SK-N-SH (cell line): Measurements from ENCODE around the gene CELF5. TPM values are rescaled to one million over a fixed set of nuclear protein-coding genes. Genes with fewer than 3 reads are reported as not detected.

Experiments
- CTCF ChIA-PET: fragments of 300-600, 350-600 bp; formaldehyde crosslinking; extraction: SDS; loops from one replicate; lab custom pipeline; 2021; lab: Yijun Ruan, JAX
- POLR2A ChIA-PET: fragments of 350-600 bp; sonication (Branson Sonifier 250); formaldehyde crosslinking; extraction: SDS; loops from one replicate; lab custom pipeline; 2020; ENCODE audit warnings: antibody characterized with exemption, inconsistent platforms; lab: Yijun Ruan, JAX
- DNase-seq: peaks from one replicate; pipeline ENCODE4 v3.0.0; 2012
- H2AFZ ChIP-seq: fragments of 200-600 bp; sonication (generic); 2 replicates; pipeline ENCODE4 v1.8.1; 2016; ENCODE audit warnings: antibody characterized with exemption, mild to moderate bottlenecking, low read depth
- H3F3A ChIP-seq: fragments of 200-600 bp; sonication (generic); replicated peaks from 2 replicates; pipeline ENCODE3; 2016; ENCODE audit warnings: antibody characterized with exemption, mild to moderate bottlenecking; ENCODE audit not compliant: insufficient read depth
- H3K27ac ChIP-seq, 2 experiments: fragments of 200-500 bp in 1 of 2; fragments of 200-600 bp in 1 of 2; sonication (Bioruptor generic) in 1 of 2; sonication (generic), shearing (Covaris generic) in 1 of 2; 2 replicates each; pipeline versions ENCODE4 v1.5.1 to v1.6.1; 2014 to 2016; ENCODE audit warnings: low read depth in 2 of 2, inconsistent platforms in 1 of 2, low read length in 1 of 2, mild to moderate bottlenecking in 1 of 2, mixed read lengths in 1 of 2
- H3K27me3 ChIP-seq: fragments of 200-600 bp; sonication (generic), shearing (Covaris generic); 2 replicates; pipeline ENCODE4 v1.6.1; 2016; ENCODE audit warnings: mixed run types; ENCODE audit not compliant: insufficient read depth
- H3K36me3 ChIP-seq, 2 experiments: fragments of 200-500 bp in 1 of 2; fragments of 200-600 bp in 1 of 2; sonication (Bioruptor generic) in 1 of 2; sonication (generic) in 1 of 2; replicated peaks in 1 of 2; 2 replicates each; pipeline versions ENCODE3 to v1.5.1; 2014 to 2016; ENCODE audit warnings: low read length in 1 of 2, mild to moderate bottlenecking in 1 of 2; ENCODE audit not compliant: insufficient read depth in 2 of 2, control insufficient read depth in 1 of 2
- H3K4me1 ChIP-seq, 2 experiments: fragments of 200-500 bp in 1 of 2; fragments of 200-600 bp in 1 of 2; sonication (Bioruptor generic) in 1 of 2; sonication (generic), shearing (Covaris generic) in 1 of 2; 2 replicates each; pipeline versions ENCODE4 v1.5.1 to v1.6.1; 2014 to 2016; ENCODE audit warnings: low read depth in 1 of 2, low read length in 1 of 2, mixed run types in 1 of 2; ENCODE audit not compliant: insufficient read depth in 2 of 2, control insufficient read depth in 1 of 2
- H3K4me2 ChIP-seq: fragments of 200-600 bp; sonication (generic), shearing (Covaris generic); 2 replicates; pipeline ENCODE4 v1.6.1; 2017; ENCODE audit warnings: mixed run types
- H3K4me3 ChIP-seq, 2 experiments: fragments of 200-500 bp in 1 of 2; fragments of 200-600 bp in 1 of 2; sonication (Bioruptor generic) in 1 of 2; sonication (generic), shearing (Covaris generic) in 1 of 2; 2 replicates each; pipeline versions ENCODE4 v1.5.1 to v1.8.1; 2014 to 2016; ENCODE audit warnings: low read depth in 2 of 2, inconsistent platforms in 1 of 2, low read length in 1 of 2, mild to moderate bottlenecking in 1 of 2, mixed read lengths in 1 of 2, moderate library complexity in 1 of 2
- H3K79me2 ChIP-seq: fragments of 200-600 bp; sonication (generic); 2 replicates; pipeline ENCODE4 v1.8.1; 2017; ENCODE audit warnings: mild to moderate bottlenecking; ENCODE audit not compliant: insufficient read depth
- H3K9ac ChIP-seq: fragments of 200-600 bp; sonication (generic); 2 replicates; pipeline ENCODE4 v1.6.1; 2017; ENCODE audit warnings: mixed run types
- H3K9me2 ChIP-seq: fragments of 200-600 bp; sonication (generic); 2 replicates; pipeline ENCODE4 v1.6.1; 2017; ENCODE audit warnings: mixed run types
- H3K9me3 ChIP-seq: fragments of 200-600 bp; sonication (generic); 2 replicates; pipeline ENCODE4 v1.6.1; 2017; ENCODE audit warnings: mixed run types, mild to moderate bottlenecking, moderate library complexity
- H4K20me1 ChIP-seq: fragments of 200-600 bp; sonication (generic); 2 replicates; pipeline ENCODE4 v1.6.1; 2017; ENCODE audit warnings: mild to moderate bottlenecking, mixed run types; ENCODE audit not compliant: insufficient read depth
- CHD2 ChIP-seq: fragments of 150-350 bp; IDR thresholded peaks from 2 replicates; pipeline ENCODE4 v1.6.1; 2018; ENCODE audit warnings: low read length; ENCODE audit not compliant: partially characterized antibody
- ELF1 ChIP-seq: IDR thresholded peaks from 2 replicates; pipeline ENCODE4 v1.4.0; 2012
- EP300 ChIP-seq, 2 experiments: IDR thresholded peaks; 2 replicates each; pipeline versions ENCODE4 v1.4.0 to v1.6.1; 2012; ENCODE audit warnings: borderline replicate concordance in 1 of 2, low read depth in 1 of 2, low read length in 1 of 2
- FOSL2 ChIP-seq: IDR thresholded peaks from 2 replicates; pipeline ENCODE4 v1.4.0; 2012; ENCODE audit warnings: low read depth, mild to moderate bottlenecking, moderate library complexity, borderline replicate concordance
- FOXJ3 ChIP-seq: sonication (generic); formaldehyde crosslinking; IDR thresholded peaks from 2 replicates; pipeline ENCODE4 v1.5.1; 2020; ENCODE audit warnings: mild to moderate bottlenecking, missing genetic modification reagents
- JUND ChIP-seq: IDR thresholded peaks from 2 replicates; pipeline ENCODE4 v1.4.0; 2012
- MEF2A ChIP-seq: IDR thresholded peaks from 2 replicates; pipeline ENCODE4 v1.4.0; 2012; ENCODE audit warnings: low read depth, borderline replicate concordance
- MXI1 ChIP-seq: IDR thresholded peaks from 2 replicates; pipeline ENCODE4 v1.6.1; 2012; ENCODE audit warnings: mild to moderate bottlenecking, low read depth, low read length, improper control_type of control experiment
- NFIC ChIP-seq: IDR thresholded peaks from 2 replicates; pipeline ENCODE4 v1.4.0; 2012; ENCODE audit warnings: borderline replicate concordance
- RAD21 ChIP-seq: IDR thresholded peaks from 2 replicates; pipeline ENCODE4 v1.6.1; 2012; ENCODE audit warnings: mild to moderate bottlenecking, low read length
- RCOR1 ChIP-seq: fragments of 150-350 bp; IDR thresholded peaks from 2 replicates; pipeline ENCODE4 v1.6.1; 2017; ENCODE audit warnings: antibody characterized with exemption, low read length
- RXRA ChIP-seq: IDR thresholded peaks from 2 replicates; pipeline ENCODE4 v1.4.0; 2012; ENCODE audit warnings: low read depth, mild to moderate bottlenecking, borderline replicate concordance
- SIN3A ChIP-seq: IDR thresholded peaks from 2 replicates; pipeline ENCODE4 v1.6.1; 2012; ENCODE audit warnings: low read depth, mild to moderate bottlenecking, low read length, moderate library complexity, borderline replicate concordance
- TCF12 ChIP-seq: IDR thresholded peaks from 2 replicates; pipeline ENCODE4 v1.4.0; 2012
- WGBS: methylation state at CpG from one replicate; pipeline ENCODE4 v1.1.6; 2017; ENCODE audit warnings: low lambda C conversion rate; 5-methylcytosine and 5-hydroxymethylcytosine counted together
- polyA plus RNA-seq, 3 experiments: library from polyadenylated mRNA; depleted of rRNA; stranded (reverse); fragments of >200 nt; gene quantifications; 2 replicates each; pipeline ENCODE4 v1.2.3, GENCODE V29; 2012
- TF ChIP-seq, protein P1 (sequence below): IDR thresholded peaks from 2 replicates; pipeline ENCODE4 v1.6.1; 2012; ENCODE audit warnings: mild to moderate bottlenecking, low read depth, low read length, moderate library complexity
- TF ChIP-seq, protein P2 (sequence below): IDR thresholded peaks from 2 replicates; pipeline ENCODE4 v1.4.0; 2012; ENCODE audit warnings: low read depth
- TF ChIP-seq, protein P3 (sequence below): fragments of 150-350 bp; IDR thresholded peaks from 2 replicates; pipeline ENCODE4 v1.6.1; 2017; ENCODE audit warnings: antibody characterized with exemption, low read length, low read depth, borderline replicate concordance
- TF ChIP-seq, protein P4 (sequence below): fragments of 150-350 bp; IDR thresholded peaks from 2 replicates; pipeline ENCODE4 v1.6.1; 2016; ENCODE audit warnings: mild to moderate bottlenecking, low read depth, low read length
- TF ChIP-seq, protein P5 (sequence below): IDR thresholded peaks from 2 replicates; pipeline ENCODE4; 2012
- TF ChIP-seq, protein P6 (sequence below): fragments of 200-600 bp; sonication (generic); IDR thresholded peaks from 2 replicates; pipeline ENCODE4 v1.6.1; 2017; ENCODE audit warnings: antibody characterized with exemption, mild to moderate bottlenecking, moderate library complexity

CELF5 gene
- polyA plus RNA-seq, 1 of the 3 experiments (the other 2 are of a cell fraction): 0.33 TPM

DNA sequence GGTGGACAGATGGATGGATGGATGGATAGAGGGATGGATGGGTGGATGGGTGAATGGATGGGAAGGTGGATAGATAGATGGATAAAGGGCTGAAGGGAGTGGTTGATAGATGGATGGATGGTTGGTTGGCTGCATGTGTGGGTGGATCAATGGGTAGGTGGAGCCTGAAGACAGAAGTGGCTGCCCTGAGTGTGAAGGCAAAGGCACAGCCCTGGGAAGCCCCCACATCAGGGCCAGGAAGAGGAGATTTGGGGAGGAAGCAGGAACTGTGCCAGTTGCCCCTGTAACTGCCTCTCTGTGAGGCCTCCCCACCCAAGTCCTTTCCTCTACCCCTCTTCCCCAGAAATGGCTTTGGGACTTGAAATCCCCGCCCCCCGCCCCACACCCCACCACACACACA is 98.6 kb downstream of the CELF5 start:
- Histone ChIP-seq H3K9me2 (no peaks in the 10 kb centered on the region), H3K9ac (no peak overlapping the region), H3K9me3 (no peaks in the 10 kb centered on the region), H3K27me3 (peaks cover 15% of the 10 kb centered on the region; the same call in 1 of the 2 replicates), H3K4me1 (no peaks in the 10 kb centered on the region), H2AFZ (no peak overlapping the region), H4K20me1 (no peaks in the 10 kb centered on the region), H3K4me3 (no peak overlapping the region), H3K36me3 (no peaks in the 10 kb centered on the region), H3K4me2 (no peak overlapping the region), H3K27ac (no peak overlapping the region), H3K79me2 (no peaks in the 10 kb centered on the region), H3F3A (peaks cover 8% of the 10 kb centered on the region)
- ChIA-PET POLR2A (no interaction called here), CTCF (interaction anchor here (0.7 to 1.6 kb wide), 4 partner anchors 16 to 162 kb away, joined by 3 to 9 read pairs (median 6); no protein-coding TSS in a partner anchor)
- WGBS: no CpG with 5 or more reads among the region's 2 CpGs
- DNase-seq: no peak
- TF ChIP-seq, protein P1, sequence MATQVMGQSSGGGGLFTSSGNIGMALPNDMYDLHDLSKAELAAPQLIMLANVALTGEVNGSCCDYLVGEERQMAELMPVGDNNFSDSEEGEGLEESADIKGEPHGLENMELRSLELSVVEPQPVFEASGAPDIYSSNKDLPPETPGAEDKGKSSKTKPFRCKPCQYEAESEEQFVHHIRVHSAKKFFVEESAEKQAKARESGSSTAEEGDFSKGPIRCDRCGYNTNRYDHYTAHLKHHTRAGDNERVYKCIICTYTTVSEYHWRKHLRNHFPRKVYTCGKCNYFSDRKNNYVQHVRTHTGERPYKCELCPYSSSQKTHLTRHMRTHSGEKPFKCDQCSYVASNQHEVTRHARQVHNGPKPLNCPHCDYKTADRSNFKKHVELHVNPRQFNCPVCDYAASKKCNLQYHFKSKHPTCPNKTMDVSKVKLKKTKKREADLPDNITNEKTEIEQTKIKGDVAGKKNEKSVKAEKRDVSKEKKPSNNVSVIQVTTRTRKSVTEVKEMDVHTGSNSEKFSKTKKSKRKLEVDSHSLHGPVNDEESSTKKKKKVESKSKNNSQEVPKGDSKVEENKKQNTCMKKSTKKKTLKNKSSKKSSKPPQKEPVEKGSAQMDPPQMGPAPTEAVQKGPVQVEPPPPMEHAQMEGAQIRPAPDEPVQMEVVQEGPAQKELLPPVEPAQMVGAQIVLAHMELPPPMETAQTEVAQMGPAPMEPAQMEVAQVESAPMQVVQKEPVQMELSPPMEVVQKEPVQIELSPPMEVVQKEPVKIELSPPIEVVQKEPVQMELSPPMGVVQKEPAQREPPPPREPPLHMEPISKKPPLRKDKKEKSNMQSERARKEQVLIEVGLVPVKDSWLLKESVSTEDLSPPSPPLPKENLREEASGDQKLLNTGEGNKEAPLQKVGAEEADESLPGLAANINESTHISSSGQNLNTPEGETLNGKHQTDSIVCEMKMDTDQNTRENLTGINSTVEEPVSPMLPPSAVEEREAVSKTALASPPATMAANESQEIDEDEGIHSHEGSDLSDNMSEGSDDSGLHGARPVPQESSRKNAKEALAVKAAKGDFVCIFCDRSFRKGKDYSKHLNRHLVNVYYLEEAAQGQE: no peak
- no peak for TF ChIP-seq RAD21
- TF ChIP-seq MXI1: no peak
- TF ChIP-seq, protein P2, sequence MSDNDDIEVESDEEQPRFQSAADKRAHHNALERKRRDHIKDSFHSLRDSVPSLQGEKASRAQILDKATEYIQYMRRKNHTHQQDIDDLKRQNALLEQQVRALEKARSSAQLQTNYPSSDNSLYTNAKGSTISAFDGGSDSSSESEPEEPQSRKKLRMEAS: no peak
- no peak for TF ChIP-seq JUND
- TF ChIP-seq, protein P3, sequence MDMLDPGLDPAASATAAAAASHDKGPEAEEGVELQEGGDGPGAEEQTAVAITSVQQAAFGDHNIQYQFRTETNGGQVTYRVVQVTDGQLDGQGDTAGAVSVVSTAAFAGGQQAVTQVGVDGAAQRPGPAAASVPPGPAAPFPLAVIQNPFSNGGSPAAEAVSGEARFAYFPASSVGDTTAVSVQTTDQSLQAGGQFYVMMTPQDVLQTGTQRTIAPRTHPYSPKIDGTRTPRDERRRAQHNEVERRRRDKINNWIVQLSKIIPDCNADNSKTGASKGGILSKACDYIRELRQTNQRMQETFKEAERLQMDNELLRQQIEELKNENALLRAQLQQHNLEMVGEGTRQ: no peak
- TF ChIP-seq, protein P4, sequence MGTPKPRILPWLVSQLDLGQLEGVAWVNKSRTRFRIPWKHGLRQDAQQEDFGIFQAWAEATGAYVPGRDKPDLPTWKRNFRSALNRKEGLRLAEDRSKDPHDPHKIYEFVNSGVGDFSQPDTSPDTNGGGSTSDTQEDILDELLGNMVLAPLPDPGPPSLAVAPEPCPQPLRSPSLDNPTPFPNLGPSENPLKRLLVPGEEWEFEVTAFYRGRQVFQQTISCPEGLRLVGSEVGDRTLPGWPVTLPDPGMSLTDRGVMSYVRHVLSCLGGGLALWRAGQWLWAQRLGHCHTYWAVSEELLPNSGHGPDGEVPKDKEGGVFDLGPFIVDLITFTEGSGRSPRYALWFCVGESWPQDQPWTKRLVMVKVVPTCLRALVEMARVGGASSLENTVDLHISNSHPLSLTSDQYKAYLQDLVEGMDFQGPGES: no peak
- TF ChIP-seq SIN3A: no peak
- no peak for TF ChIP-seq MEF2A
- no peak for TF ChIP-seq TCF12
- TF ChIP-seq CHD2: no peak
- no peak for TF ChIP-seq NFIC
- TF ChIP-seq FOXJ3 (CRISPR knock-in tag): no peak
- TF ChIP-seq EP300 (IDR thresholded peaks at IDR 0.05; ENCODE audit: borderline replicate concordance in 1 of 2, low read depth in 1 of 2, low read length in 1 of 2): no peak
- no peak for TF ChIP-seq FOSL2
- TF ChIP-seq, protein P5, sequence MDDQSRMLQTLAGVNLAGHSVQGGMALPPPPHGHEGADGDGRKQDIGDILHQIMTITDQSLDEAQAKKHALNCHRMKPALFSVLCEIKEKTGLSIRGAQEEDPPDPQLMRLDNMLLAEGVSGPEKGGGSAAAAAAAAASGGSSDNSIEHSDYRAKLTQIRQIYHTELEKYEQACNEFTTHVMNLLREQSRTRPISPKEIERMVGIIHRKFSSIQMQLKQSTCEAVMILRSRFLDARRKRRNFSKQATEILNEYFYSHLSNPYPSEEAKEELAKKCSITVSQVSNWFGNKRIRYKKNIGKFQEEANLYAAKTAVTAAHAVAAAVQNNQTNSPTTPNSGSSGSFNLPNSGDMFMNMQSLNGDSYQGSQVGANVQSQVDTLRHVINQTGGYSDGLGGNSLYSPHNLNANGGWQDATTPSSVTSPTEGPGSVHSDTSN: no peak
- TF ChIP-seq, protein P6, sequence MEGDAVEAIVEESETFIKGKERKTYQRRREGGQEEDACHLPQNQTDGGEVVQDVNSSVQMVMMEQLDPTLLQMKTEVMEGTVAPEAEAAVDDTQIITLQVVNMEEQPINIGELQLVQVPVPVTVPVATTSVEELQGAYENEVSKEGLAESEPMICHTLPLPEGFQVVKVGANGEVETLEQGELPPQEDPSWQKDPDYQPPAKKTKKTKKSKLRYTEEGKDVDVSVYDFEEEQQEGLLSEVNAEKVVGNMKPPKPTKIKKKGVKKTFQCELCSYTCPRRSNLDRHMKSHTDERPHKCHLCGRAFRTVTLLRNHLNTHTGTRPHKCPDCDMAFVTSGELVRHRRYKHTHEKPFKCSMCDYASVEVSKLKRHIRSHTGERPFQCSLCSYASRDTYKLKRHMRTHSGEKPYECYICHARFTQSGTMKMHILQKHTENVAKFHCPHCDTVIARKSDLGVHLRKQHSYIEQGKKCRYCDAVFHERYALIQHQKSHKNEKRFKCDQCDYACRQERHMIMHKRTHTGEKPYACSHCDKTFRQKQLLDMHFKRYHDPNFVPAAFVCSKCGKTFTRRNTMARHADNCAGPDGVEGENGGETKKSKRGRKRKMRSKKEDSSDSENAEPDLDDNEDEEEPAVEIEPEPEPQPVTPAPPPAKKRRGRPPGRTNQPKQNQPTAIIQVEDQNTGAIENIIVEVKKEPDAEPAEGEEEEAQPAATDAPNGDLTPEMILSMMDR: no peak
- no peak for TF ChIP-seq ELF1
- no peak for TF ChIP-seq RXRA
- TF ChIP-seq RCOR1: no peak
